ENCODE measurements around the gene CLEC2D. TPM values are rescaled to one million over a fixed set of nuclear protein-coding genes. Genes with fewer than 3 reads are reported as not detected.

CLEC2D gene
- total RNA-seq = 100 to 1,000 TPM; 176 to 184 TPM

- H3K4me1 Mint-ChIP-seq (ENCODE audit: low read depth) = peaks cover 43% of the 10 kb centered on the region
- peaks cover 84% of the 10 kb centered on the region for H3K36me3 Mint-ChIP-seq (ENCODE audit: low read depth)
- H3K27ac Mint-ChIP-seq = peak within 1 kb of the TSS; percentile 97
- DNase-seq = peak; percentile 66
- CTCF ChIA-PET = interaction anchor here (0.6 to 2.5 kb wide), 10 partner anchors 13 to 474 kb away, joined by 3 to 10 read pairs (median 4); partner anchors contain the start of gene CD69
- no peaks in the 10 kb centered on the region for H3K27me3 Mint-ChIP-seq (ENCODE audit: low read depth)
- peak within 1 kb of the TSS; percentile 90 for H3K4me3 Mint-ChIP-seq
- intact Hi-C loops (cut with micrococcal nuclease) = loop anchor here (1.0 to 10.0 kb wide), 3 partner anchors 92 to 675 kb away; partner anchors contain the start of gene GABARAPL1
- H3K9me3 Mint-ChIP-seq = no peaks in the 10 kb centered on the region
These were observed at the start of gene CLEC2D for GRCh38 chr12:9669534-9669933. TSS of gene CLEC2D (plus strand) at chr12:9669713. CDS start at chr12:9669735, 22 bp downstream.

DNA sequence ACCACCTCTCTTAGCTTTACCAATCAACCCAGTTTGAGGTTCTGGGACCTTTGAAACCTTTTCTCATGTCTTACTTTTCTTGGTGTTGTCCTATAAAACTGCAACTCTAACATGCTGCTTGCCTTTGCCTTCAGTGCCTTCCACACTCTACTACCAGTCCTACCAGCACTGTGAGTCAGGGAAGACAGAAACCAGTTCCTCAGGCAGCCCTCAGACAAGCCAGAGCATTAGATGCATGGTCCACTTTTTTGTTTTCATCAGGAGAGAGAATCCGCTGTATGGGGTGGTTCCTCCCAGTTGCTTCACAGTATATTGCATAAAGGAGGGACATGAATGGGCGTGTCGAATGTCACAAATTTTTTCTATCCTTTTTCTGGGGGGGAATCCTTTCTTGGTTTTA lies 44.5 kb upstream of the CLEC2D start:
- Mint-ChIP-seq H3K4me3 (no peak overlapping the region), H3K4me1 (ENCODE audit: low read depth) (peaks cover 11% of the 10 kb centered on the region), H3K27me3 (ENCODE audit: low read depth) (no peaks in the 10 kb centered on the region), H3K9me3 (peaks cover 10% of the 10 kb centered on the region), H3K27ac (no peak overlapping the region), H3K36me3 (ENCODE audit: low read depth) (peaks cover 7% of the 10 kb centered on the region)
- intact Hi-C loops (cut with micrococcal nuclease) = loop anchor here (10.0 kb wide), 1 partner anchor 380 kb away; no protein-coding TSS in a partner anchor
- CTCF ChIA-PET = interaction anchor here (0.6 to 1.5 kb wide), 2 partner anchors 10 to 502 kb away, joined by 3 to 5 read pairs; no protein-coding TSS in a partner anchor
- DNase-seq = no peak

DNA sequence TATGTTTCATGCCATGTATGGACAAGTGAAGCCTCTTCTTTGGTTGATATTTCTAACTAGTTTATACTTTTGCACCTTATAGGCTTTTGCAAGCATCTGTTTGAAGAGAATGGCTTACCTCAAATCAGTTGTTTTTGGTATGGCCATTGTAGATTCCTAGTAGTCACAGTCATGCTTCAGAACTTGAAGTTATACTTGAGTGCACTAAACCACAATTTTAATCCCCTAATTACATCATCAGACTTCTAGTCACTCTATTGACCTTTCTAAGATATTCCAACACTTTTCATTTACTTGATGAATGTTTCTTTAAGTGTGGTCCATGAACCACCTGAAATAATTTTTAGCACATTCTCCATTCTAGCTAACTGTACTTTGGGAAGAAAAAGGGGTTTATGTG lies 43.2 kb upstream of the CLEC2D start:
- H3K36me3 Mint-ChIP-seq (ENCODE audit: low read depth) = peaks cover 10% of the 10 kb centered on the region
- H3K27ac Mint-ChIP-seq = no peak overlapping the region
- intact Hi-C loops (cut with micrococcal nuclease) = loop anchor here (10.0 kb wide), 1 partner anchor 381 kb away; no protein-coding TSS in a partner anchor
- H3K4me1 Mint-ChIP-seq (ENCODE audit: low read depth) = peaks cover 9% of the 10 kb centered on the region
- no peak for DNase-seq
- peaks cover 10% of the 10 kb centered on the region for H3K9me3 Mint-ChIP-seq
- H3K4me3 Mint-ChIP-seq = no peak overlapping the region
- H3K27me3 Mint-ChIP-seq (ENCODE audit: low read depth) = no peaks in the 10 kb centered on the region
- CTCF ChIA-PET = interaction anchor here (0.8 to 1.0 kb wide), 2 partner anchors 82 to 297 kb away, joined by 3 to 4 read pairs; no protein-coding TSS in a partner anchor

GRCh38 chr12:9626821-9627220 lies 42.7 kb upstream of the CLEC2D start:
- intact Hi-C loops (cut with micrococcal nuclease) = loop anchor here (10.0 kb wide), 1 partner anchor 382 kb away; no protein-coding TSS in a partner anchor
- Mint-ChIP-seq H3K4me1 (ENCODE audit: low read depth) (peaks cover 9% of the 10 kb centered on the region), H3K27me3 (ENCODE audit: low read depth) (no peaks in the 10 kb centered on the region), H3K36me3 (ENCODE audit: low read depth) (peaks cover 10% of the 10 kb centered on the region), H3K27ac (no peak overlapping the region), H3K4me3 (no peak overlapping the region), H3K9me3 (peaks cover 10% of the 10 kb centered on the region)
- CTCF ChIA-PET = interaction anchor here (0.8 to 1.0 kb wide), 2 partner anchors 81 to 297 kb away, joined by 3 to 4 read pairs; no protein-coding TSS in a partner anchor
- no peak for DNase-seq

DNA sequence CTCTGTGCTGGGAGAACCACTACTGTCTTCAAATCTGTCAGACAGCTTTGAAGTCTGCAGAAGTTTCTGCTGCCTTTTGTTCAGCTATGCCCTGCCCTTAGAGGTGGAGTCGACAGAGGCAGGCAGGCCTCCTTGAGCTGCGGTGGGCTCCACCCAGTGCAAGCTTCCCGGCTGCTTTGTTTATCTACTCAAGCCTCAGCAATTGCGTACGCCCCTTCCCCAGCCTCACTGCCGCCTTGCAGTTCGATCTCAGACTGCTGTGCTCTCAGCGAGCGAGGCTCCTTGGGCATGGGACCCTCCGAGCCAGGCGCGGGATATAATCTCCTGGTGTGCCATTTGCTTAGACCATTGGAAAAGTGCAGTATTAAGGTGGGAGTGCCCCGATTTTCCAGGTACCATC lies 36.7 kb upstream of the CLEC2D start:
- CTCF ChIA-PET = interaction anchor here (0.6 to 6.1 kb wide), 9 partner anchors 55 to 117 kb away, joined by 3 to 47 read pairs (median 7); no protein-coding TSS in a partner anchor
- H3K4me1 Mint-ChIP-seq (ENCODE audit: low read depth) = peaks cover 46% of the 10 kb centered on the region
- no peak for DNase-seq
- H3K27ac Mint-ChIP-seq = no peak overlapping the region
- peaks cover 16% of the 10 kb centered on the region for H3K36me3 Mint-ChIP-seq (ENCODE audit: low read depth)
- H3K9me3 Mint-ChIP-seq = peaks cover 3% of the 10 kb centered on the region
- intact Hi-C loops (cut with micrococcal nuclease) = loop anchor here (10.0 kb wide), 1 partner anchor 512 kb away; no protein-coding TSS in a partner anchor
- no peaks in the 10 kb centered on the region for H3K27me3 Mint-ChIP-seq (ENCODE audit: low read depth)
- H3K4me3 Mint-ChIP-seq = no peak overlapping the region

DNA sequence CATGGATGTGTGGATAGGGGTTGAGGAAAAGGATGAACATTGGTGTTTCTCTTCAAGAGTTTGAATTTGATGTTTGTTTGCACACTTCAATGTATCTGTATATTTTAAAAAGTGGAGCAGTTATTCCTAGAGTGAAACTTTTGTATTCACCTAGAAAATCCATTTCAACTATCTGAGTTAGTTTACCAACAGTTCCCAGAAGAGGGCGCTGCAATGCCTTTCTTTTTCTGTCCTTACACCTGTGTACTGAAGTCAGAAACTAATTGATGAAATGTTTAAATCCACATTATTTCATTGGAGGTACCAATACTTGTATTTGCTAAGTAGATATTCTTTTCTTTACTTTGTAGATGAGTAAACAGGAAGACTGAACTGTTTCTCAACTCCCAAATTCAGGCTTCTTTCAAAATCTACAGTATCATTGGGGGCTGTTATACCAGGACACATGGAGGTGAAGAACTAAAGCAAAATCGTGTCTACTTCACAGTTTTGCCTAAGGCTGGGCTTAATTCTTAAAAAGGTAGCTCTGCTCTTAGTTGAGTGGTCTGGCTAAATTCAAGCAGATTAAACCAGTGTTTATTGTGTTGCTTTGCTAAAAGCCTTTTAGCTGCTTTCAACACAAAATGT lies 35.2 kb upstream of the CLEC2D start:
- H3K36me3 Mint-ChIP-seq (ENCODE audit: low read depth) = peaks cover 22% of the 10 kb centered on the region
- peak; percentile 95 for DNase-seq
- H3K9me3 Mint-ChIP-seq = peaks cover 5% of the 10 kb centered on the region
- CTCF ChIA-PET = interaction anchor here (0.6 to 6.1 kb wide), 26 partner anchors 9 to 185 kb away, joined by 3 to 47 read pairs (median 4); no protein-coding TSS in a partner anchor
- peaks cover 56% of the 10 kb centered on the region for H3K4me1 Mint-ChIP-seq (ENCODE audit: low read depth)
- peak overlapping the region; percentile 55 for H3K4me3 Mint-ChIP-seq
- no peaks in the 10 kb centered on the region for H3K27me3 Mint-ChIP-seq (ENCODE audit: low read depth)
- H3K27ac Mint-ChIP-seq = peak overlapping the region; percentile 90
- intact Hi-C loops (cut with micrococcal nuclease) = loop anchor here (1.0 to 10.0 kb wide), 7 partner anchors 11 to 511 kb away; no protein-coding TSS in a partner anchor

- no peaks in the 10 kb centered on the region for H3K27me3 Mint-ChIP-seq (ENCODE audit: low read depth)
- H3K9me3 Mint-ChIP-seq = peaks cover 8% of the 10 kb centered on the region
- intact Hi-C loops (cut with micrococcal nuclease) = loop anchor here (1.0 to 10.0 kb wide), 7 partner anchors 10 to 510 kb away; no protein-coding TSS in a partner anchor
- DNase-seq = no peak
- H3K4me1 Mint-ChIP-seq (ENCODE audit: low read depth) = peaks cover 59% of the 10 kb centered on the region
- peak overlapping the region; percentile 90 for H3K27ac Mint-ChIP-seq
- H3K36me3 Mint-ChIP-seq (ENCODE audit: low read depth) = peaks cover 21% of the 10 kb centered on the region
- peak overlapping the region; percentile 10 for H3K4me3 Mint-ChIP-seq
- CTCF ChIA-PET = interaction anchor here (0.7 to 6.1 kb wide), 24 partner anchors 10 to 162 kb away, joined by 3 to 47 read pairs (median 5); no protein-coding TSS in a partner anchor
These were observed 34.4 kb upstream of the CLEC2D start for GRCh38 chr12:9634969-9635754.

DNA sequence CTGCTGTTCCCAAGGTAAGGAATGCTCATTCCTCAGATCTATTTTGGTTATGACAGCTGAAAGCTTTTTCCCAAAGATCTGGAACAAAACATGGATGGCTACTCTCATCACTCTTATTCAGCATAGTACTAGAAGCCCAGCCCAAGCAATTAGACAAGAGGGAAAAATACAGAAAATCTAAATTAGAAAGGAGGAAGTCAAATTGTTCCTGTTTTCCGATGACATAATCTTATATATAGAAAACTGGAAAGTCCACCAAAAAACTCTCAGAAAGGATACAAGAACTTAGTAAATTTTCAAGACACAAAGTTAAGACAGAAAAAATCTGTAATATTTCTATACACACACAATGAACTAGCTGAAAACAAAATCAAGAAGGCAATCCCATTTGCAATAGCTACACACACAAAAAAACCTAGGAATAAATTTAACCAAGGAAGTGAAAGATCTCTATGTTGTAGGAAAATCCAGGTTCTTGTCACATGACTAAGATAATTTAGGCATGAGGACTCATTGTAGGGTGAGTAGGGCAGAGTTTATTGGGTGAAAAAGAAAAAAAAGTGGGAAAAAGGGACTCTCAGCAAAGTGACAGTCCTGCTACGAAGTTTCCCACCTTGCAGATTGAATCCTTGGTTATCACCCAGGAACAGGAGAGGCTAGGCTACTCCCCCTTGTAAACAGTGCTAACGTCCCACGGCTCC lies 33.2 kb upstream of the CLEC2D start:
- CTCF ChIA-PET = interaction anchor here (0.8 to 6.1 kb wide), 7 partner anchors 18 to 163 kb away, joined by 3 to 31 read pairs (median 4); no protein-coding TSS in a partner anchor
- peak overlapping the region; percentile 90 for H3K27ac Mint-ChIP-seq
- peaks cover 20% of the 10 kb centered on the region for H3K36me3 Mint-ChIP-seq (ENCODE audit: low read depth)
- intact Hi-C loops (cut with micrococcal nuclease) = loop anchor here (10.0 kb wide), 1 partner anchor 509 kb away; no protein-coding TSS in a partner anchor
- peaks cover 62% of the 10 kb centered on the region for H3K4me1 Mint-ChIP-seq (ENCODE audit: low read depth)
- no peak overlapping the region for H3K4me3 Mint-ChIP-seq
- DNase-seq = no peak
- H3K27me3 Mint-ChIP-seq (ENCODE audit: low read depth) = no peaks in the 10 kb centered on the region
- H3K9me3 Mint-ChIP-seq = peaks cover 12% of the 10 kb centered on the region

GRCh38 chr12:9636851-9637206 lies 32.7 kb upstream of the CLEC2D start:
- H3K27ac Mint-ChIP-seq = no peak overlapping the region
- no peak for DNase-seq
- peaks cover 64% of the 10 kb centered on the region for H3K4me1 Mint-ChIP-seq (ENCODE audit: low read depth)
- H3K4me3 Mint-ChIP-seq = no peak overlapping the region
- CTCF ChIA-PET = interaction anchor here (0.8 to 1.0 kb wide), 2 partner anchors 72 to 162 kb away, joined by 3 to 4 read pairs; no protein-coding TSS in a partner anchor
- intact Hi-C loops (cut with micrococcal nuclease) = loop anchor here (10.0 kb wide), 1 partner anchor 508 kb away; no protein-coding TSS in a partner anchor
- H3K9me3 Mint-ChIP-seq = peaks cover 16% of the 10 kb centered on the region
- no peaks in the 10 kb centered on the region for H3K27me3 Mint-ChIP-seq (ENCODE audit: low read depth)
- peaks cover 22% of the 10 kb centered on the region for H3K36me3 Mint-ChIP-seq (ENCODE audit: low read depth)

GRCh38 chr12:9640024-9640423 lies 29.5 kb upstream of the CLEC2D start:
- peaks cover 68% of the 10 kb centered on the region for H3K4me1 Mint-ChIP-seq (ENCODE audit: low read depth)
- no peak for DNase-seq
- H3K9me3 Mint-ChIP-seq = peaks cover 22% of the 10 kb centered on the region
- intact Hi-C loops (cut with micrococcal nuclease) = loop anchor here (10.0 kb wide), 1 partner anchor 1085 kb away; the partner anchor contains the start of gene YBX3
- H3K36me3 Mint-ChIP-seq (ENCODE audit: low read depth) = peaks cover 31% of the 10 kb centered on the region
- no peaks in the 10 kb centered on the region for H3K27me3 Mint-ChIP-seq (ENCODE audit: low read depth)
- CTCF ChIA-PET = interaction anchor here (0.6 to 1.7 kb wide), 3 partner anchors 29 to 103 kb away, joined by 3 to 4 read pairs (median 4); no protein-coding TSS in a partner anchor
- no peak overlapping the region for H3K4me3 Mint-ChIP-seq
- H3K27ac Mint-ChIP-seq = no peak overlapping the region

- Mint-ChIP-seq H3K4me1 (ENCODE audit: low read depth) (peaks cover 60% of the 10 kb centered on the region), H3K27ac (peak overlapping the region; percentile 22), H3K9me3 (peaks cover 28% of the 10 kb centered on the region), H3K27me3 (ENCODE audit: low read depth) (no peaks in the 10 kb centered on the region), H3K4me3 (peak overlapping the region; percentile 10), H3K36me3 (ENCODE audit: low read depth) (peaks cover 38% of the 10 kb centered on the region)
- no peak for DNase-seq
- CTCF ChIA-PET = interaction anchor here (0.7 kb wide), 1 partner anchor 9 kb away, joined by 3 read pairs; no protein-coding TSS in a partner anchor
- intact Hi-C loops (cut with micrococcal nuclease) = loop anchor here (10.0 kb wide), 1 partner anchor 1082 kb away; the partner anchor contains the start of gene YBX3
These were observed 26.8 kb upstream of the CLEC2D start for GRCh38 chr12:9642606-9643265.

Data from activated naive CD4-positive, alpha-beta T cell treated with anti-CD3 and anti-CD28 coated beads for 36 hours (primary cell).